K562 (cell line): ENCODE data around the gene PITHD1. TPM values are rescaled to one million over a fixed set of nuclear protein-coding genes. Genes with fewer than 3 reads are reported as not detected.

Experiments
- ATF1 ChIP-seq, 2 experiments: fragments of 450-650 bp in 1 of 2; IDR thresholded peaks; 2 replicates each; pipeline ENCODE4 v1.6.1; 2016; ENCODE audit warnings: missing compliant biosample characterization in 1 of 2, missing genetic modification characterization in 1 of 2
- CAMTA2 ChIP-seq: fragments of 250-450 bp; sonication (Bioruptor Pico); conservative IDR thresholded peaks from 2 replicates; pipeline ENCODE4 v1.5.1; 2022
- FIP1L1 ChIP-seq: fragments of 200-400 bp; formaldehyde crosslinking; IDR thresholded peaks from 2 replicates; pipeline ENCODE4 v1.6.1; 2018; ENCODE audit warnings: mild to moderate bottlenecking, low read depth, low read length; ENCODE audit not compliant: poor library complexity, severe bottlenecking
- ILF3 ChIP-seq: fragments of 450-650 bp; IDR thresholded peaks from 2 replicates; pipeline ENCODE4 v1.6.1; 2018; ENCODE audit warnings: antibody characterized with exemption, mild to moderate bottlenecking, moderate library complexity, borderline replicate concordance
- KDM5B ChIP-seq: fragments of 200-600 bp; sonication (generic); IDR thresholded peaks from 2 replicates; pipeline ENCODE4 v1.6.1; 2012; ENCODE audit warnings: low read depth, mild to moderate bottlenecking, moderate library complexity, low read length, control low read depth, inconsistent platforms; ENCODE audit not compliant: insufficient replicate concordance
- LEF1 ChIP-seq: fragments of 450-650 bp; IDR thresholded peaks from 2 replicates; pipeline ENCODE4 v1.6.1; 2016; ENCODE audit warnings: mild to moderate bottlenecking
- MAFK ChIP-seq: IDR thresholded peaks from 2 replicates; pipeline ENCODE4 v1.6.1; 2011; ENCODE audit warnings: low read length, improper control_type of control experiment
- NKRF ChIP-seq: fragments of 450-650 bp; IDR thresholded peaks from 2 replicates; pipeline ENCODE4 v1.6.1; 2016; ENCODE audit warnings: borderline replicate concordance
- POU5F1 ChIP-seq: fragments of 150-350 bp; IDR thresholded peaks from 2 replicates; pipeline ENCODE4 v1.6.1; 2014; ENCODE audit warnings: borderline replicate concordance, low read length, low read depth, mild to moderate bottlenecking; ENCODE audit not compliant: partially characterized antibody
- SMAD3 ChIP-seq: fragments of 450-650 bp; formaldehyde crosslinking; conservative IDR thresholded peaks from 2 replicates; pipeline ENCODE4 v1.4.0; 2020; ENCODE audit warnings: mild to moderate bottlenecking
- SOX6 ChIP-seq: fragments of 450-650 bp; IDR thresholded peaks from 2 replicates; pipeline ENCODE4 v1.6.1; 2014; ENCODE audit warnings: mild to moderate bottlenecking
- TAF1 ChIP-seq: IDR thresholded peaks from 2 replicates; pipeline ENCODE4 v1.6.1; 2011; ENCODE audit warnings: mild to moderate bottlenecking, low read length, moderate library complexity; ENCODE audit not compliant: insufficient read depth, control insufficient read depth, severe bottlenecking; ENCODE audit errors: extremely low read depth
- TBP ChIP-seq: optimal IDR thresholded peaks from 2 replicates; pipeline ENCODE3; 2011; ENCODE audit warnings: low read depth, low read length, improper control_type of control experiment
- TOE1 ChIP-seq, 2 experiments: fragments of 450-650 bp in 1 of 2; sonication (generic) in 1 of 2; formaldehyde crosslinking in 1 of 2; IDR thresholded peaks; 2 replicates each; pipeline versions ENCODE4 v1.7.1 to v1.8.0; 2016 to 2022; ENCODE audit warnings: borderline replicate concordance in 2 of 2, mild to moderate bottlenecking in 2 of 2, antibody characterized with exemption in 1 of 2, inconsistent platforms in 1 of 2, low read depth in 1 of 2, missing genetic modification reagents in 1 of 2, moderate library complexity in 1 of 2
- U2AF2 ChIP-seq: fragments of 200-400 bp; formaldehyde crosslinking; optimal IDR thresholded peaks from 2 replicates; pipeline ENCODE3; 2017; ENCODE audit warnings: low read depth, mild to moderate bottlenecking, low read length
- ZNF175 ChIP-seq: fragments of 200-800 bp; sonication (Bioruptor generic); IDR thresholded peaks from 2 replicates; pipeline ENCODE4 v1.6.1; 2016; ENCODE audit warnings: low read depth, mild to moderate bottlenecking, missing genetic modification characterization, missing compliant biosample characterization
- ZNF263 ChIP-seq: sonication (generic); formaldehyde crosslinking; IDR thresholded peaks from 2 replicates; pipeline ENCODE4 v1.8.0; 2022; ENCODE audit warnings: mild to moderate bottlenecking, missing genetic modification reagents, borderline replicate concordance
- ZNF280A ChIP-seq: fragments of 450-650 bp; IDR thresholded peaks from 2 replicates; pipeline ENCODE4 v1.6.1; 2018; ENCODE audit warnings: mild to moderate bottlenecking, low read depth; ENCODE audit not compliant: partially characterized antibody
- ZNF551 ChIP-seq: fragments of 250-450 bp; sonication (Bioruptor Pico); IDR thresholded peaks from 2 replicates; pipeline ENCODE4 v1.5.0; 2021; ENCODE audit warnings: mild to moderate bottlenecking, moderate library complexity
- polyA plus RNA-seq, 8 experiments: library from polyadenylated mRNA; depleted of rRNA in 4 of 8; stranded (reverse) in 5 of 8; unstranded in 3 of 8; fragments of >200 nt; fragmentation: Nextera tagmentation in 2 of 8; fragmentation: Illumina TruSeq in 1 of 8; extraction: Ambion mirVana in 2 of 8; extraction: Trizol in 1 of 8; gene quantifications; 2 replicates each; pipeline versions ENCODE4 v1.2.1 to v1.2.3, GENCODE V29; 2011 to 2014; ENCODE audit warnings: inconsistent platforms in 1 of 8, missing spikeins in 1 of 8
- total RNA-seq, 7 experiments: library from RNA; depleted of rRNA in 6 of 7; stranded (reverse); fragments of >200 nt in 6 of 7; fragmentation: Illumina TruSeq in 2 of 7; extraction: Trizol in 2 of 7; gene quantifications; 2 replicates each; pipeline versions ENCODE4 v1.2.1 to v1.2.3, GENCODE V29; 2011 to 2021; ENCODE audit warnings: low replicate concordance in 1 of 7
- TF ChIP-seq, protein P1 (sequence below): fragments of 450-650 bp; formaldehyde crosslinking; IDR thresholded peaks from 2 replicates; pipeline ENCODE4 v1.4.0; 2020; ENCODE audit warnings: mild to moderate bottlenecking, mixed read lengths
- TF ChIP-seq, protein P2 (sequence below): sonication (generic); formaldehyde crosslinking; IDR thresholded peaks from 2 replicates; pipeline ENCODE4 v1.8.1; 2022; ENCODE audit warnings: missing genetic modification reagents

PITHD1 gene
- total and polyA plus RNA-seq, 9 of the 15 experiments (the other 6 are each of a cell fraction or from before 2014, with no cell fraction given): 46.5 to 175 (median 149) TPM

- TF ChIP-seq, protein P1, sequence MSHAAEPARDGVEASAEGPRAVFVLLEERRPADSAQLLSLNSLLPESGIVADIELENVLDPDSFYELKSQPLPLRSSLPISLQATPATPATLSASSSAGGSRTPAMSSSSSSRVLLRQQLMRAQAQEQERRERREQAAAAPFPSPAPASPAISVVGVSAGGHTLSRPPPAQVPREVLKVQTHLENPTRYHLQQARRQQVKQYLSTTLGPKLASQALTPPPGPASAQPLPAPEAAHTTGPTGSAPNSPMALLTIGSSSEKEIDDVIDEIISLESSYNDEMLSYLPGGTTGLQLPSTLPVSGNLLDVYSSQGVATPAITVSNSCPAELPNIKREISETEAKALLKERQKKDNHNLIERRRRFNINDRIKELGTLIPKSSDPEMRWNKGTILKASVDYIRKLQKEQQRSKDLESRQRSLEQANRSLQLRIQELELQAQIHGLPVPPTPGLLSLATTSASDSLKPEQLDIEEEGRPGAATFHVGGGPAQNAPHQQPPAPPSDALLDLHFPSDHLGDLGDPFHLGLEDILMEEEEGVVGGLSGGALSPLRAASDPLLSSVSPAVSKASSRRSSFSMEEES (CRISPR knock-in tag): no peak
- 0 out of 2 replicates have a peak, but pooled peaks have one; percentile 19 for TF ChIP-seq SOX6
- TF ChIP-seq MAFK: peak; percentile 98
- no peak for TF ChIP-seq TBP
- TF ChIP-seq POU5F1: no peak
- TF ChIP-seq ZNF551 (CRISPR knock-in tag): no peak
- TF ChIP-seq ZNF175 (CRISPR knock-in tag): no peak
- no peak for TF ChIP-seq NKRF
- TF ChIP-seq U2AF2: no peak
- TF ChIP-seq ATF1 (CRISPR knock-in tag; IDR thresholded peaks at IDR 0.05): no peak
- peak; percentile 30; the same call in 1 of the 2 replicates for TF ChIP-seq ATF1 (tag; IDR thresholded peaks at IDR 0.05)
- TF ChIP-seq SMAD3 (CRISPR knock-in tag): no peak
- no peak for TF ChIP-seq TOE1 (IDR thresholded peaks at IDR 0.05; ENCODE audit: borderline replicate concordance)
- TF ChIP-seq TOE1 (CRISPR knock-in tag; IDR thresholded peaks at IDR 0.05; ENCODE audit: borderline replicate concordance, low read depth): no peak
- no peak for TF ChIP-seq KDM5B
- no peak for TF ChIP-seq FIP1L1
- peak; percentile 82; the same call in 1 of the 2 replicates for TF ChIP-seq LEF1
- TF ChIP-seq CAMTA2 (CRISPR knock-in tag): no peak
- TF ChIP-seq, protein P2, sequence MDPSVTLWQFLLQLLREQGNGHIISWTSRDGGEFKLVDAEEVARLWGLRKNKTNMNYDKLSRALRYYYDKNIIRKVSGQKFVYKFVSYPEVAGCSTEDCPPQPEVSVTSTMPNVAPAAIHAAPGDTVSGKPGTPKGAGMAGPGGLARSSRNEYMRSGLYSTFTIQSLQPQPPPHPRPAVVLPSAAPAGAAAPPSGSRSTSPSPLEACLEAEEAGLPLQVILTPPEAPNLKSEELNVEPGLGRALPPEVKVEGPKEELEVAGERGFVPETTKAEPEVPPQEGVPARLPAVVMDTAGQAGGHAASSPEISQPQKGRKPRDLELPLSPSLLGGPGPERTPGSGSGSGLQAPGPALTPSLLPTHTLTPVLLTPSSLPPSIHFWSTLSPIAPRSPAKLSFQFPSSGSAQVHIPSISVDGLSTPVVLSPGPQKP: no peak
- no peak for TF ChIP-seq TAF1
- TF ChIP-seq ILF3: no peak
- TF ChIP-seq ZNF263: no peak
- TF ChIP-seq ZNF280A: no peak
Observed at GRCh38 chr1:23779826-23780371, 1.7 kb downstream of the PITHD1 start (continued).
